Body of pancreas (tissue), 4 donors: ENCODE results near the gene APPL2. TPM values are rescaled to one million over a fixed set of nuclear protein-coding genes. Genes with fewer than 3 reads are reported as not detected.

Source experiments
- ATAC-seq: fragments of 150-250 bp; one replicate; pipeline ENCODE4 v1.9.1; 2016
- DNase-seq, 4 donors: peaks; one replicate each; pipeline ENCODE4 v3.0.0-alpha.2; 2019
- H3K27ac ChIP-seq, 4 donors: fragments of 200-600 bp; sonication (generic); 1 replicate in 3 of 4; 2 replicates in 1 of 4; pipeline versions ENCODE4 v1.5.1 to v1.6.1; 2016 to 2019; ENCODE audit warnings: mild to moderate bottlenecking in 1 of 4, mixed read lengths in 1 of 4, moderate library complexity in 1 of 4
- H3K27me3 ChIP-seq, 2 donors: fragments of 200-600 bp; sonication (generic); one replicate each; pipeline ENCODE4 v1.6.0; 2016; ENCODE audit warnings: mild to moderate bottlenecking in 1 of 2
- H3K36me3 ChIP-seq, 2 donors: fragments of 200-600 bp; sonication (generic); replicated peaks in 1 of 2; 2 replicates each; pipeline ENCODE4 v1.5.1; 2016; ENCODE audit warnings: low read depth in 2 of 2; ENCODE audit not compliant: insufficient read depth in 1 of 2
- H3K4me1 ChIP-seq: fragments of 200-600 bp; sonication (generic); one replicate; pipeline ENCODE4 v1.6.0; 2016
- H3K4me3 ChIP-seq, 2 donors: fragments of 200-600 bp; sonication (generic); 1 replicate in 1 of 2; 2 replicates in 1 of 2; pipeline ENCODE4 v1.5.1; 2016 to 2019
- H3K9me3 ChIP-seq, 3 donors: fragments of 200-600 bp; sonication (generic); 1 replicate in 2 of 3; 2 replicates in 1 of 3; pipeline ENCODE4 v1.5.1; 2016
- POLR2A ChIP-seq, 3 donors: fragments of 450-650 bp; IDR thresholded peaks; one replicate each; pipeline ENCODE4 v1.6.1; 2016; ENCODE audit warnings: antibody characterized with exemption in 3 of 3, mild to moderate bottlenecking in 2 of 3
- WGBS, 2 donors: methylation state at CpG; one replicate each; pipeline ENCODE4 v1.1.5; 2017; 5-methylcytosine and 5-hydroxymethylcytosine counted together
- intact Hi-C: fragments of 100-400 bp; cut with DNase I; formaldehyde crosslinking; loops from one replicate; pipeline ENCODE4 v1.15.1; 2023
- total RNA-seq, 2 donors: library from RNA; depleted of rRNA; stranded (reverse); fragments of >200 nt; gene quantifications; one replicate each; pipeline ENCODE4 v1.1.0, GENCODE V29; 2016
- TF ChIP-seq, protein P1 (sequence below), 7 experiments: fragments of 450-650 bp in 4 of 7; fragments of 200-600 bp in 3 of 7; sonication (generic) in 3 of 7; IDR thresholded peaks; one replicate each; pipeline ENCODE4 v1.5.1; 2016 to 2019; ENCODE audit warnings: antibody characterized with exemption in 7 of 7

The APPL2 gene
- total RNA-seq, 2 donors from 2014 or later: 32.4 to 32.6 TPM

GRCh38 chr12:105267711-105268110, 31.7 kb upstream of the APPL2 start:
- no peaks in the 10 kb centered on the region for H3K27me3 ChIP-seq
- H3K27ac ChIP-seq: no peak overlapping the region
- intact Hi-C loops: no loop called here
- DNase-seq (no peak), ATAC-seq (no peak)
- WGBS, 2 donors: 86 to 94% methylated on average over 4 of the region's 4 CpGs
- no peaks in the 10 kb centered on the region for H3K9me3 ChIP-seq
- TF ChIP-seq POLR2A (IDR thresholded peaks at IDR 0.05): no peak
- TF ChIP-seq, protein P1, sequence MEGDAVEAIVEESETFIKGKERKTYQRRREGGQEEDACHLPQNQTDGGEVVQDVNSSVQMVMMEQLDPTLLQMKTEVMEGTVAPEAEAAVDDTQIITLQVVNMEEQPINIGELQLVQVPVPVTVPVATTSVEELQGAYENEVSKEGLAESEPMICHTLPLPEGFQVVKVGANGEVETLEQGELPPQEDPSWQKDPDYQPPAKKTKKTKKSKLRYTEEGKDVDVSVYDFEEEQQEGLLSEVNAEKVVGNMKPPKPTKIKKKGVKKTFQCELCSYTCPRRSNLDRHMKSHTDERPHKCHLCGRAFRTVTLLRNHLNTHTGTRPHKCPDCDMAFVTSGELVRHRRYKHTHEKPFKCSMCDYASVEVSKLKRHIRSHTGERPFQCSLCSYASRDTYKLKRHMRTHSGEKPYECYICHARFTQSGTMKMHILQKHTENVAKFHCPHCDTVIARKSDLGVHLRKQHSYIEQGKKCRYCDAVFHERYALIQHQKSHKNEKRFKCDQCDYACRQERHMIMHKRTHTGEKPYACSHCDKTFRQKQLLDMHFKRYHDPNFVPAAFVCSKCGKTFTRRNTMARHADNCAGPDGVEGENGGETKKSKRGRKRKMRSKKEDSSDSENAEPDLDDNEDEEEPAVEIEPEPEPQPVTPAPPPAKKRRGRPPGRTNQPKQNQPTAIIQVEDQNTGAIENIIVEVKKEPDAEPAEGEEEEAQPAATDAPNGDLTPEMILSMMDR (IDR thresholded peaks at IDR 0.05): no peak
- H3K4me3 ChIP-seq: no peak overlapping the region
- H3K4me1 ChIP-seq: peaks cover 4% of the 10 kb centered on the region
- no peaks in the 10 kb centered on the region for H3K36me3 ChIP-seq

- Histone ChIP-seq H3K4me3 (no peak overlapping the region), H3K9me3 (no peaks in the 10 kb centered on the region), H3K27me3 (no peaks in the 10 kb centered on the region), H3K4me1 (no peaks in the 10 kb centered on the region), H3K36me3 (no peaks in the 10 kb centered on the region), H3K27ac (no peak overlapping the region)
- 84 to 85% methylated on average over 4 of the region's 4 CpGs for WGBS, 2 donors
- ATAC-seq (no peak), DNase-seq (no peak)
- TF ChIP-seq POLR2A (IDR thresholded peaks at IDR 0.05): no peak
- TF ChIP-seq, protein P1 (IDR thresholded peaks at IDR 0.05): no peak
- intact Hi-C loops: no loop called here
These were observed 28.8 kb upstream of the APPL2 start for GRCh38 chr12:105264771-105265170.

GRCh38 chr12:105262461-105263184, 26.6 kb upstream of the APPL2 start:
- Histone ChIP-seq H3K27me3 (no peaks in the 10 kb centered on the region), H3K36me3 (no peaks in the 10 kb centered on the region), H3K4me3 (no peak overlapping the region), H3K9me3 (no peaks in the 10 kb centered on the region), H3K4me1 (no peaks in the 10 kb centered on the region), H3K27ac (no peak overlapping the region)
- ATAC-seq (no peak), DNase-seq (no peak)
- intact Hi-C loops: no loop called here
- TF ChIP-seq, protein P1 (IDR thresholded peaks at IDR 0.05): no peak
- TF ChIP-seq POLR2A (IDR thresholded peaks at IDR 0.05): no peak
- 80 to 81% methylated on average over 6 of the region's 6 CpGs for WGBS, 2 donors

DNA sequence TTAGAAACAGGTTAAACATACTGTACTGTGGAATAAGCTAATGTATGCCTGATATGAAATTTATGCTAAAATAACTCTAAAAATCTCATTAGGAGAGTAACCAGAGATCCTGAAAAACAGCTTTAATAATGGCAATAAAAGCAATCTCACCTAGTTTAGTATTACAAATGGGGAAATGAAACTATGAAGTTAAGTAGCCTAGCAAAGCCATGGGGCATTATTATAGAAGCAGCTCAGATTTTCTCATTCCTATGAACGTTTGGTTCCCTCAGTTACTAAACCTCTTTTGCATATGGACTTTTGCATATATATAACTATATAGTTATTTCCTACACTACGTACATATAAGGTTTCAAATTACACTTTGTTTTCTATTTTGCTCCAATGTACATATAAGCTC, 25.0 kb upstream of the APPL2 start:
- no peak overlapping the region for H3K4me3 ChIP-seq
- H3K27ac ChIP-seq: no peak overlapping the region
- H3K4me1 ChIP-seq: no peaks in the 10 kb centered on the region
- no peak for TF ChIP-seq POLR2A (IDR thresholded peaks at IDR 0.05)
- TF ChIP-seq, protein P1 (IDR thresholded peaks at IDR 0.05): no peak
- no peaks in the 10 kb centered on the region for H3K27me3 ChIP-seq
- H3K36me3 ChIP-seq: no peaks in the 10 kb centered on the region
- no peaks in the 10 kb centered on the region for H3K9me3 ChIP-seq
- intact Hi-C loops: no loop called here
- DNase-seq (no peak), ATAC-seq (no peak)
- 48 to 56% methylated on average over 2 of the region's 2 CpGs for WGBS, 2 donors

- ATAC-seq (no peak), DNase-seq (no peak)
- H3K4me3 ChIP-seq: no peak overlapping the region
- 65 to 80% methylated on average over 3 of the region's 3 CpGs for WGBS, 2 donors
- no peak overlapping the region for H3K27ac ChIP-seq
- TF ChIP-seq, protein P1 (IDR thresholded peaks at IDR 0.05): no peak
- no peak for TF ChIP-seq POLR2A (IDR thresholded peaks at IDR 0.05)
- H3K36me3 ChIP-seq: no peaks in the 10 kb centered on the region
- H3K9me3 ChIP-seq: no peaks in the 10 kb centered on the region
- no peaks in the 10 kb centered on the region for H3K27me3 ChIP-seq
- intact Hi-C loops: no loop called here
- no peaks in the 10 kb centered on the region for H3K4me1 ChIP-seq
These were observed 23.3 kb upstream of the APPL2 start for GRCh38 chr12:105259226-105259625.
